Neutrophil (primary cell): ENCODE results near the gene BCAP29.

ENCODE experiments used
- H3K27ac ChIP-seq: fragments of 200-600 bp; sonication (generic); 2 replicates; pipeline ENCODE4 v1.5.1; 2016; ENCODE audit warnings: mild to moderate bottlenecking, moderate library complexity
- H3K27me3 ChIP-seq: fragments of 200-600 bp; sonication (generic); 2 replicates; pipeline ENCODE4 v1.6.0; 2016; ENCODE audit warnings: mild to moderate bottlenecking
- H3K36me3 ChIP-seq: fragments of 200-600 bp; sonication (generic); 2 replicates; pipeline ENCODE4 v1.5.1; 2017
- H3K4me1 ChIP-seq, 2 experiments: fragments of 200-600 bp in 1 of 2; sonication (generic) in 1 of 2; 1 replicate in 1 of 2; 2 replicates in 1 of 2; pipeline versions ENCODE4 v1.5.1 to v1.6.1; 2013 to 2016; ENCODE audit warnings: low read depth in 1 of 2, low read length in 1 of 2, mild to moderate bottlenecking in 1 of 2, moderate library complexity in 1 of 2; ENCODE audit not compliant: control insufficient read depth in 1 of 2, insufficient read depth in 1 of 2
- H3K4me3 ChIP-seq, 2 experiments: fragments of 200-600 bp in 1 of 2; sonication (generic) in 1 of 2; 1 replicate in 1 of 2; 2 replicates in 1 of 2; pipeline ENCODE4 v1.5.1; 2013 to 2016; ENCODE audit warnings: low read depth in 1 of 2, low read length in 1 of 2, mild to moderate bottlenecking in 1 of 2, moderate library complexity in 1 of 2
- H3K9me3 ChIP-seq: fragments of 200-600 bp; sonication (generic); 2 replicates; pipeline ENCODE4 v1.5.1; 2016
- TF ChIP-seq, protein P1 (sequence below): fragments of 200-600 bp; sonication (generic); IDR thresholded peaks from 2 replicates; pipeline ENCODE4 v1.5.1; 2016; ENCODE audit warnings: antibody characterized with exemption

BCAP29 gene

DNA sequence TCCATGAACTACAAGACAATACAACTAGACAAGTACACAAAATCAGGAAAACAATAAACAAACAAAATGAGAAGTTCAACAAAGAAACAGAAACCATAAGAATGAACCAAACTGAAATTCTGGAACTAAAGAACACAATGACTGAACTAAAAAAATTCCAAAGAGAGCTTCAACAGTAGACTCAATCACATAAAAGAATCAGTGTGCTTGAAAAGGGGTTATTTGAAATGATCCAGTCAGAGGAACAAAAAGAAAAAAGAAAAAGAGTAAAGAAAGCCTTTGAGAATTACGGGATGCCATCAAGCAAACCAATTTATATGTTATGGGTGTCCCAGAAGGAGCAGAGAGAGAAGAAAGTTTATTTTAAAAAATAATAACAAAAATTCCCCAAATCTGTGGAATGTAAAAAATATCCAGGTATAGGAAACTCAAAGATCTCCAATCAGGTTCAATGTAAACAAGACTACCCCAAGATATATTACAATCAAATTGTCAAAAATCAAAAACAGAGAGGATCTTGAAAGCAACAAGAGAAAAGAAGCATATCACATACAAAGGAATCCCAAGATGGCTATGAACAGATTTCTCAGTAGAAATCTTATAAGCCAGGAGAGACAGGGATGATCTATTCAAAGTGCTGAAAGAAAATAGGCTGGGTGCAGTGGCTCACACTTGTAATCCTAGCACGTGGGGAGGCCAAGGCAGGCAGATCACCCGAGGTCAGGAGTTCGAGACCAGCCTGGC is 35.0 kb upstream of the BCAP29 start:
- H3K36me3 ChIP-seq, result peaks cover 22% of the 10 kb centered on the region

DNA sequence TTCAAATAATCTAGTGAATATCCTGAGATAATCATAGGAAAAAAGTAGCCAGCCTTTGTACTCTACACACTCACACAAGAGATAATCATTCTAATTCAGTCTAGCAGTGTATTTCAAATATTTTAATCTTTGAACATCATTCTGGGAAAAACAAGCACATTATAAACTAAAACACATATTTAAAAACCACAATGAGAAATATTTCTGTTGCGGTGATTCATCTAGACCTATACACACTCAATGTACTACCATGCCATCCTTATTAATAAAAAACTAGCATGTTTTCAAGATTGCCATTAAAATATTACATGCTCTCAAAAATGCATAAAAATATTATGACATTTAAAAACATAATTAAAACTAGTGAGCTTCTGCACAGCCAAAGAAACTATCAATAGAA is 28.1 kb upstream of the BCAP29 start:
- no peaks in the 10 kb centered on the region for H3K4me1 ChIP-seq
- peaks cover 43% of the 10 kb centered on the region for H3K36me3 ChIP-seq
- H3K27ac ChIP-seq, result no peak overlapping the region
- H3K4me3 ChIP-seq, result no peak overlapping the region
- TF ChIP-seq, protein P1, sequence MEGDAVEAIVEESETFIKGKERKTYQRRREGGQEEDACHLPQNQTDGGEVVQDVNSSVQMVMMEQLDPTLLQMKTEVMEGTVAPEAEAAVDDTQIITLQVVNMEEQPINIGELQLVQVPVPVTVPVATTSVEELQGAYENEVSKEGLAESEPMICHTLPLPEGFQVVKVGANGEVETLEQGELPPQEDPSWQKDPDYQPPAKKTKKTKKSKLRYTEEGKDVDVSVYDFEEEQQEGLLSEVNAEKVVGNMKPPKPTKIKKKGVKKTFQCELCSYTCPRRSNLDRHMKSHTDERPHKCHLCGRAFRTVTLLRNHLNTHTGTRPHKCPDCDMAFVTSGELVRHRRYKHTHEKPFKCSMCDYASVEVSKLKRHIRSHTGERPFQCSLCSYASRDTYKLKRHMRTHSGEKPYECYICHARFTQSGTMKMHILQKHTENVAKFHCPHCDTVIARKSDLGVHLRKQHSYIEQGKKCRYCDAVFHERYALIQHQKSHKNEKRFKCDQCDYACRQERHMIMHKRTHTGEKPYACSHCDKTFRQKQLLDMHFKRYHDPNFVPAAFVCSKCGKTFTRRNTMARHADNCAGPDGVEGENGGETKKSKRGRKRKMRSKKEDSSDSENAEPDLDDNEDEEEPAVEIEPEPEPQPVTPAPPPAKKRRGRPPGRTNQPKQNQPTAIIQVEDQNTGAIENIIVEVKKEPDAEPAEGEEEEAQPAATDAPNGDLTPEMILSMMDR, result no peak
- no peaks in the 10 kb centered on the region for H3K27me3 ChIP-seq
- no peaks in the 10 kb centered on the region for H3K9me3 ChIP-seq

More for the DNA sequence above, 35.0 kb upstream of the BCAP29 start:
- Histone ChIP-seq H3K27me3 (no peaks in the 10 kb centered on the region), H3K4me1 (no peaks in the 10 kb centered on the region), H3K9me3 (no peaks in the 10 kb centered on the region), H3K27ac (no peak overlapping the region), H3K4me3 (no peak overlapping the region)
- TF ChIP-seq, protein P1, result no peak

DNA sequence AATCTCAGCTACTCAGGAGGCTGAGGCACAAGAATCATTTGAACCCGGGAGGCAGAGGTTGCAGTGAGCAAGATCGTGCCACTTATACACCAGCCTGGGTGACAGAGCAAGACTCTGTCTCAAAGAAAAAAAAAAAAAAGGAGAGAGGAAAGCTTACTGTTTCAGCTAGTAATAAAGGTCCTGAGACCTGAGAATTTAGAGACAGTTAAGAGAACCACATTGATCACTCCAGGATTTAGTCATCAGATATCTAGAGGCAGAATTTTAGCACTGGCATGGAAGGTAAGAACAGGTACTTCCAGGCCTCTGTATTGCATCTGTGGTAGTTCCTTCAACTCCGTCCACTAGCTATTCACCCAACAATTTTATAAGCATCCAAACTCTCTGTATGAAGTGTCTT is 24.2 kb upstream of the BCAP29 start:
- Histone ChIP-seq H3K36me3 (peaks cover 39% of the 10 kb centered on the region), H3K27ac (no peak overlapping the region), H3K4me3 (no peak overlapping the region), H3K4me1 (no peaks in the 10 kb centered on the region), H3K27me3 (no peaks in the 10 kb centered on the region), H3K9me3 (no peaks in the 10 kb centered on the region)
- TF ChIP-seq, protein P1, result no peak

DNA sequence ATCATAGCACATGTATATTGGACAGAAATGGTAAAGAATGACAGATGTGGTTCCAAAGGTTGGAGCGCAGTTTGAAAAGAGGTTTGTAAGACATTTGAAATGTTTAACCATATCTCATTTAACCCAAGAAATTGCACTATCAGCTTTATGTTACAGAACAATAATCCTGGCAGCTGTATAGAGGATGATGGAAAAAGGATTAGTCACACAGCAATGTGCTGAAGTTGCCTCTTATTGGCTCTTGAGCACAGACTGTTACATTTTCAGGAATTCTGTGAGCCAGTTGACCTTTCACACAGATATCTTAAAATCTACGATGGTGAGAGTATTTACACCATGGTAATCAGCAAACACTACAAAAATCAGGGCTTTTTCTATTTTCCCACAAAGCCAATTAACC is 20.2 kb upstream of the BCAP29 start:
- H3K27ac ChIP-seq, result no peak overlapping the region
- peaks cover 22% of the 10 kb centered on the region for H3K36me3 ChIP-seq
- H3K27me3 ChIP-seq, result no peaks in the 10 kb centered on the region
- H3K4me3 ChIP-seq, result no peak overlapping the region
- TF ChIP-seq, protein P1, result no peak
- peaks cover 18 to 20% of the 10 kb centered on the region in 2 experiments for H3K4me1 ChIP-seq
- H3K9me3 ChIP-seq, result no peaks in the 10 kb centered on the region

DNA sequence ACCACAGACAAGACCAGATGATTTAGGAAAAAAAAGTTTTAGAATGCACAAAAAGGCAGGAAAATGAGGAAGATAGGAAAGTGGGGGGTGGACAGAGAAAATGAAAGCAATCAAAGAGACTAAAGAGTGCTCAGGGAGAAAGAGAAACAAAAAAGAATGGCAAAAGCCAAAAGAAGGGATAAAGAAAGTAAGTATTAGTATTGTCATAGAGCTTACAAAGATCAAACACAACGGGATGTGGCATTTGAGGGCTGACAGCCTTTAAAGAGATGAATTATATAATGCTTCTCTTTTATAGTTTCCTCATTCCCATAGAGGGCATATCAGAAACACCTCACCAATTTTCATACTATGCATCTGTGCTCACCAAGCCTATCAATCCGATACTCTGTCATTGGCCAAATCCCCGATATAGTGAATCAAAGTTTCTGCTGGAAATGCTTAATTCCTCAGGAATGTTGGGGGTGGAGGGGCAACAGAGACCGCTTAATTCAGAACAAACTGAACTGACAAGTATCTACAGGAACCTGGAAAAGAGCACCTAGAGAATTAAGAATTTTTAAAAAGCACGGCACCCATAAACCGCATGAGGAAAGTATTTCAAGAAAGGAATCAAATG is 19.0 kb upstream of the BCAP29 start:
- H3K36me3 ChIP-seq, result peaks cover 12% of the 10 kb centered on the region
- no peaks in the 10 kb centered on the region for H3K27me3 ChIP-seq
- TF ChIP-seq, protein P1, result no peak
- H3K9me3 ChIP-seq, result no peaks in the 10 kb centered on the region
- H3K4me1 ChIP-seq, result peaks cover 18 to 20% of the 10 kb centered on the region in 2 experiments
- no peak overlapping the region for H3K4me3 ChIP-seq
- H3K27ac ChIP-seq, result no peak overlapping the region
